Measurements from ENCODE around the gene SERGEF.

GRCh38 chr11:18056561-18057181 lies 43.8 kb upstream of the SERGEF start:
- TF ChIP-seq CTCF (IDR thresholded peaks at IDR 0.05; ENCODE audit: insufficient read depth, low read length) (no peak), POLR2AphosphoS5 (IDR thresholded peaks at IDR 0.05; ENCODE audit: low read depth) (no peak)

Measured in HL-60 (cell line).